ENCODE results near the gene GPR37.

The GPR37 gene

DNA sequence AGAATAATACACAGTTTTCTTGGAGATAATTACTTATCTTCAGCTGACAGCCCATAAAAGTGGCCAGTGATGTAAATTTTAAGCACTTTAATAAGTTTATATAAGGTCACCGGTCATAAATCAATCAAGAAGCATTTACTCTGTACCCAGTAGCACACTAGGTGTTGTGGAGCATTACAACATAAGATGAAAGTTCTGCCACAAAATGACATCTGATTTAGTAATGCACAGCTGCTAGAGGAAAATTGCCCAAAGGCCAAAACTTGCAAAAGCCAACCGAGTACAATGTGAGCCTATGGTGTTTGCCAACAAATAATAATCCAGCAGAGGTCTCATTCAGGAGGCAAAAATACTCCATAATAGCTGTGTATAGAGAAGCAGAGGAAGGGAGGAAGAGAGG lies 63.6 kb downstream of the GPR37 start:
- Histone ChIP-seq H2BK15ac (replicated peaks; ENCODE audit: low read depth) (no peak overlapping the region), H3K36me3 (ENCODE audit: control insufficient read depth, insufficient read depth, low read length) (no peaks in the 10 kb centered on the region), H3K4me3 (ENCODE audit: low read length) (no peak overlapping the region), H2AK5ac (ENCODE audit: low read length) (no peak overlapping the region), H3K79me1 (ENCODE audit: low read length) (no peaks in the 10 kb centered on the region), H3K9ac (ENCODE audit: low read length) (no peak overlapping the region), H2BK5ac (ENCODE audit: low read length) (no peak overlapping the region), H3K4me2 (ENCODE audit: low read length) (no peak overlapping the region), H3K79me2 (ENCODE audit: control insufficient read depth, insufficient read depth, low read length) (no peaks in the 10 kb centered on the region), H4K5ac (ENCODE audit: low read length) (no peak overlapping the region), H2BK120ac (ENCODE audit: low read depth, low read length) (no peak overlapping the region), H3K27ac (ENCODE audit: low read depth, low read length) (no peak overlapping the region), H3K27me3 (ENCODE audit: insufficient read depth, low read length, poor library complexity) (no peaks in the 10 kb centered on the region), H3K4ac (ENCODE audit: low read depth, low read length) (no peak overlapping the region), H3K56ac (ENCODE audit: low read length) (no peak overlapping the region), H3K18ac (ENCODE audit: low read length) (no peak overlapping the region), H4K8ac (ENCODE audit: low read depth, low read length) (no peak overlapping the region), H3K4me1 (ENCODE audit: control insufficient read depth, low read depth, low read length) (no peaks in the 10 kb centered on the region), H3K23ac (ENCODE audit: low read length) (no peak overlapping the region)
- DNase-seq, result no peak
- no CpG with 5 or more reads among the region's 2 CpGs for WGBS (ENCODE audit: extremely low coverage, insufficient coverage, low lambda C conversion rate)

DNA sequence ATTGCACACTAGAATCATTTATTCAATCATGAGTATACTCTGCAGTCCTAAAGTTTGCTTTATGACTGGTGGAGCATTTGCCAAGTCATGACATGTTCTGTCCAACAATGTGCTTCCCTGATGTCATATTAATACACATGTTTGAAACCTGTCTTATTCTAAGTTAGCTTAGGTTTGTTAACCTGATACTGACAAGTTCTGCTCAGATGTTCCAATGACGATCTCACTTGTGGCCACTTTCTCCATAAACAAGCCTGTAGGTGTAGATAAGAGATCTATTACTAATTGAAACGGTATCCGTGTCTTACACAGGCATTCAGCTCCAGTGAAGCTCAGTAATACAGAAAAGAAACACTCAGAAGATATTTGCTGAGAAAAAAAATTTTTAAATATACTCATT lies 64.9 kb downstream of the GPR37 start:
- no peak overlapping the region for H3K4me3 ChIP-seq (ENCODE audit: low read length)
- H3K79me1 ChIP-seq (ENCODE audit: low read length), result no peaks in the 10 kb centered on the region
- no CpG with 5 or more reads among the region's 3 CpGs for WGBS (ENCODE audit: extremely low coverage, insufficient coverage, low lambda C conversion rate)

GRCh38 chr7:124698964-124699363 lies 66.6 kb downstream of the GPR37 start:
- Histone ChIP-seq H3K36me3 (ENCODE audit: control insufficient read depth, insufficient read depth, low read length) (no peaks in the 10 kb centered on the region), H3K9ac (ENCODE audit: low read length) (no peak overlapping the region), H3K79me1 (ENCODE audit: low read length) (no peaks in the 10 kb centered on the region), H2BK5ac (ENCODE audit: low read length) (no peak overlapping the region), H2BK120ac (ENCODE audit: low read depth, low read length) (no peak overlapping the region), H4K8ac (ENCODE audit: low read depth, low read length) (no peak overlapping the region), H2BK15ac (replicated peaks; ENCODE audit: low read depth) (no peak overlapping the region), H3K79me2 (ENCODE audit: control insufficient read depth, insufficient read depth, low read length) (no peaks in the 10 kb centered on the region), H3K4ac (ENCODE audit: low read depth, low read length) (no peak overlapping the region), H3K4me3 (ENCODE audit: low read length) (no peak overlapping the region), H4K5ac (ENCODE audit: low read length) (no peak overlapping the region), H2AK5ac (ENCODE audit: low read length) (no peak overlapping the region), H3K4me2 (ENCODE audit: low read length) (no peak overlapping the region), H3K27me3 (ENCODE audit: insufficient read depth, low read length, poor library complexity) (no peaks in the 10 kb centered on the region), H3K4me1 (ENCODE audit: control insufficient read depth, low read depth, low read length) (no peaks in the 10 kb centered on the region), H3K23ac (ENCODE audit: low read length) (no peak overlapping the region), H3K56ac (ENCODE audit: low read length) (no peak overlapping the region), H3K18ac (ENCODE audit: low read length) (no peak overlapping the region), H3K27ac (ENCODE audit: low read depth, low read length) (no peak overlapping the region)
- DNase-seq, result no peak
- no CpG with 5 or more reads among the region's 3 CpGs for WGBS (ENCODE audit: extremely low coverage, insufficient coverage, low lambda C conversion rate)

More for the DNA sequence above, 64.9 kb downstream of the GPR37 start:
- H2BK5ac ChIP-seq (ENCODE audit: low read length), result no peak overlapping the region
- H3K4me2 ChIP-seq (ENCODE audit: low read length), result no peak overlapping the region
- H2BK120ac ChIP-seq (ENCODE audit: low read depth, low read length), result no peak overlapping the region
- no peak overlapping the region for H3K18ac ChIP-seq (ENCODE audit: low read length)
- H2BK15ac ChIP-seq (replicated peaks; ENCODE audit: low read depth), result no peak overlapping the region
- H3K27ac ChIP-seq (ENCODE audit: low read depth, low read length), result no peak overlapping the region
- H3K4me1 ChIP-seq (ENCODE audit: control insufficient read depth, low read depth, low read length), result no peaks in the 10 kb centered on the region
- no peak overlapping the region for H2AK5ac ChIP-seq (ENCODE audit: low read length)
- H3K36me3 ChIP-seq (ENCODE audit: control insufficient read depth, insufficient read depth, low read length), result no peaks in the 10 kb centered on the region
- no peak overlapping the region for H4K5ac ChIP-seq (ENCODE audit: low read length)
- H3K56ac ChIP-seq (ENCODE audit: low read length), result no peak overlapping the region
- H4K8ac ChIP-seq (ENCODE audit: low read depth, low read length), result no peak overlapping the region
- no peaks in the 10 kb centered on the region for H3K79me2 ChIP-seq (ENCODE audit: control insufficient read depth, insufficient read depth, low read length)
- no peak overlapping the region for H3K4ac ChIP-seq (ENCODE audit: low read depth, low read length)
- H3K9ac ChIP-seq (ENCODE audit: low read length), result no peak overlapping the region
- no peaks in the 10 kb centered on the region for H3K27me3 ChIP-seq (ENCODE audit: insufficient read depth, low read length, poor library complexity)
- no peak overlapping the region for H3K23ac ChIP-seq (ENCODE audit: low read length)
- no peak for DNase-seq

- H2BK5ac ChIP-seq (ENCODE audit: low read length), result no peak overlapping the region
- H3K23ac ChIP-seq (ENCODE audit: low read length), result no peak overlapping the region
- no peaks in the 10 kb centered on the region for H3K36me3 ChIP-seq (ENCODE audit: control insufficient read depth, insufficient read depth, low read length)
- H3K4me1 ChIP-seq (ENCODE audit: control insufficient read depth, low read depth, low read length), result no peaks in the 10 kb centered on the region
- H3K4me2 ChIP-seq (ENCODE audit: low read length), result no peak overlapping the region
- no peak overlapping the region for H3K9ac ChIP-seq (ENCODE audit: low read length)
- H4K5ac ChIP-seq (ENCODE audit: low read length), result no peak overlapping the region
- H3K79me2 ChIP-seq (ENCODE audit: control insufficient read depth, insufficient read depth, low read length), result no peaks in the 10 kb centered on the region
- no peaks in the 10 kb centered on the region for H3K79me1 ChIP-seq (ENCODE audit: low read length)
- no peak overlapping the region for H3K27ac ChIP-seq (ENCODE audit: low read depth, low read length)
- no peak overlapping the region for H3K4me3 ChIP-seq (ENCODE audit: low read length)
- H2BK15ac ChIP-seq (replicated peaks; ENCODE audit: low read depth), result no peak overlapping the region
- no peak overlapping the region for H2BK120ac ChIP-seq (ENCODE audit: low read depth, low read length)
- no peak overlapping the region for H3K4ac ChIP-seq (ENCODE audit: low read depth, low read length)
- no peak overlapping the region for H4K8ac ChIP-seq (ENCODE audit: low read depth, low read length)
- no peak overlapping the region for H2AK5ac ChIP-seq (ENCODE audit: low read length)
- no CpG with 5 or more reads among the region's 4 CpGs for WGBS (ENCODE audit: extremely low coverage, insufficient coverage, low lambda C conversion rate)
- no peaks in the 10 kb centered on the region for H3K27me3 ChIP-seq (ENCODE audit: insufficient read depth, low read length, poor library complexity)
- H3K56ac ChIP-seq (ENCODE audit: low read length), result no peak overlapping the region
- no peak overlapping the region for H3K18ac ChIP-seq (ENCODE audit: low read length)
- no peak for DNase-seq
Measured at GRCh38 chr7:124697746-124698145, 67.8 kb downstream of the GPR37 start.
